ENCODE data around the gene MKI67.

GRCh38 chr10:128165536-128165935 is 39.3 kb upstream of the MKI67 start:
- TF ChIP-seq CTCF (IDR thresholded peaks at IDR 0.05) (no peak), POLR2A (IDR thresholded peaks at IDR 0.05) (no peak)

Measured in lower leg skin (tissue), 3 donors.